ENCODE data around the gene NAT9. TPM values are rescaled to one million over a fixed set of nuclear protein-coding genes. Genes with fewer than 3 reads are reported as not detected.

Gene NAT9, protein sequence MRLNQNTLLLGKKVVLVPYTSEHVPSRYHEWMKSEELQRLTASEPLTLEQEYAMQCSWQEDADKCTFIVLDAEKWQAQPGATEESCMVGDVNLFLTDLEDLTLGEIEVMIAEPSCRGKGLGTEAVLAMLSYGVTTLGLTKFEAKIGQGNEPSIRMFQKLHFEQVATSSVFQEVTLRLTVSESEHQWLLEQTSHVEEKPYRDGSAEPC
- total RNA-seq, result 10 to 100 TPM; 60.0 to 70.3 TPM
- polyA plus RNA-seq, result 10 to 100 TPM; 11.9 to 19.1 TPM

DNA sequence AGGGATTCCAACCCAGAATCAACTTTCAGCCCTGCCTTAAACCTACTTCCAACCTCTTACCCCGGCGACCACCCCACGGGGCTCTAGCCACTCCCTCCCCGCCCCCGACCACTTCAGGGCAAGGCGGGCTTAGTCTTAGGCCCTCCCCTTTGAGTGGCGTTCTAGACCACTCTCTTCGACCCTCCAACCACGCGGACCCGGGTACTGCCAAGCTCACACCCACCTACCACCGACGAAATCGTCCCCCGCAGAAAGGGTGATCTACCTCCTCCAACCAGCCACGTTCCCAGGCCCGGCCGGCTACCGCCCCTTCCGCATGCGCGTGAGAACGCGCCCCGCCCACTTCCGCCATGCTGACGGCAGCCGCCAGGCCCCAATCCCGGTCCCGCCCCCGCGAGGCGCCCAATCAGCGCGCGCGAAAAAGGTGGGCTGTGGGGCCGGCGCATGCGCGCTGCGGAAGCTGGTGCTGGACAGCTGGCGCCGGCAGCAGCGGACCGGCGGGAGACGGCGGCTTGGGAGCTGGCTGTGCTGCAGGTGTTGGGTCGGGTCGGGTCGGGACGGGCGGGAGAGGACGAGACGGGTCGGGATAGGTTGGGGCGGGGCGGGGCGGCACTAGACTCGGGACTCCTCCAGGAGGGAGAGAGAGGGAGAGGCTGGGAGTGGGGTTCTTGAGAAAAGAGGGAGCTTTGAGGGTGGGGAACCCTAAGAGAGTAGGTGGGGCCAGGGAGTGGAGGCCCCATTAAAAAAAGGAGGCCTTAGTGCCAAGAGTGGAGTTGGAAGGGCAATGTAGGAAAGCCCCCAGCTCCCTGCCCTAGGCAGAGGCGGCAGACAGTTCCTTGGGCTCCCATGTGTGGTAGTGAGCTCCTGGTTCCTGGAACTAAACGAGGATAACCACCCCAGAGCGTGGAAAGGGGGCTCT is at the start of gene NAT9:
TSS of gene NAT9 (minus strand) at position 302 of the 919 bp plus-strand sequence. CDS start 647 bp downstream, outside the sequence.
- Mint-ChIP-seq H3K27ac (peak within 1 kb of the TSS; percentile 93 to 99 (median 97)), H3K9me3 (no peaks in the 10 kb centered on the region), H3K4me1 (peaks cover 45 to 83% (median 61%) of the 10 kb centered on the region in 4 donors), H3K27me3 (no peaks in the 10 kb centered on the region), H3K36me3 (peaks cover 11 to 43% of the 10 kb centered on the region in 2 donors), H3K4me3 (peak within 1 kb of the TSS; percentile 95 to 100 (median 99))
- peak; percentile 95 to 99 (median 97) for DNase-seq
- H3K4me1 ChIP-seq (ENCODE audit: insufficient read depth, low read length), result peaks cover 65% of the 10 kb centered on the region
- intact Hi-C loops (cut with micrococcal nuclease), result loop anchor here (1.0 kb wide), 1 partner anchor 28 kb away; the partner anchor contains the start of gene NHERF1
- H3K4me3 ChIP-seq (ENCODE audit: low read length in 2 of 2), result peak within 1 kb of the TSS; percentile 64 to 89
- H3K27me3 ChIP-seq (ENCODE audit: insufficient read depth, low read length), result no peaks in the 10 kb centered on the region
- ChIA-PET CTCF (ENCODE audit: partially characterized antibody) (interaction anchor here (0.6 to 13.9 kb wide), 10 partner anchors 13 to 406 kb away, joined by 3 to 181 read pairs (median 60); partner anchors contain the start of gene RAB37), POLR2A (ENCODE audit: partially characterized antibody) (interaction anchor here (0.6 to 17.0 kb wide), 10 partner anchors 9 to 495 kb away, joined by 3 to 489 read pairs (median 5); partner anchors contain the start of genes FDXR, MIF4GD, NHERF1 and RAB37)
- peaks cover 28% of the 10 kb centered on the region for H3K36me3 ChIP-seq (ENCODE audit: insufficient read depth, low read length)
- H3K9me3 ChIP-seq (ENCODE audit: control insufficient read depth in 1 of 2, low read length in 2 of 2), result no peaks in the 10 kb centered on the region
- peak within 1 kb of the TSS; percentile 77 for H3K27ac ChIP-seq (ENCODE audit: low read depth, low read length)

DNA sequence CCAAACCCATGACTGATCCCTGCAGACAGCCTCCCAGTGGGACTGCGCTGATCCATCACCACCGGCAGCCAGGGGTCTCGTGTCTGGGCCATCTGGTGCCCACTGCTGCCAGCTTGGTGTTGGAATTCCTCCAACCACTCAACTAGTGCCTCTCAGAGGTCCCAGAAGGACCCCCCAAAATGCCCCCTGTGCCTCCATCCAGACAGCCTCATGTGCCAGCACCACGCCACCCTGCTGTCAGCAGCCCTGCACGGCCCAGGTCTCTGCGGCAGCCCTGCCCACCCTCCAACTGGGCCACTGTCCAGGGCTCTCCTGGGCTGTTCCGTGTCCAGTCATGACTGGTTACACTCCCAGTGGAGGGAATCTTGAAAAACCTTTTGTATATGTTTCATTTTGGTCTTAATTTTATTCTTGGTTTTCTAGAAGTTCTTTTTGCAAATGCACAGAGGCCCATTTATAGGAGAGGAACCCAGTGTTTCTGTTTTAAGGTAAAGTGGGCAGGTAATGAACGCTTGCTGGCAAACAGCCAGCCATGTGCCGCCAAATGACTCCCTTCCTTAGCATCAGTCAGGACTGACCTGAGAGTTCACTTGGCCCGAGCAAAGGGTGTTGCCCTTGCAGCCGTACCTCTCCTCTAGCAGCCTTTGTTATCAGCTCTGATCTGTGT is 48.9 kb upstream of the NAT9 start:
- Mint-ChIP-seq H3K27me3 (no peaks in the 10 kb centered on the region), H3K9me3 (no peaks in the 10 kb centered on the region), H3K4me1 (no peaks in the 10 kb centered on the region), H3K27ac (no peak overlapping the region), H3K4me3 (no peak overlapping the region), H3K36me3 (peaks cover 19 to 31% of the 10 kb centered on the region in 2 donors)
- peak in 1 of 5 donors; percentile 15 for DNase-seq
- no peaks in the 10 kb centered on the region for H3K27me3 ChIP-seq (ENCODE audit: insufficient read depth, low read length)
- peaks cover 22% of the 10 kb centered on the region for H3K36me3 ChIP-seq (ENCODE audit: insufficient read depth, low read length)
- POLR2A ChIA-PET (ENCODE audit: partially characterized antibody), result no interaction called here
- intact Hi-C loops (cut with micrococcal nuclease), result no loop called here
- H3K9me3 ChIP-seq (ENCODE audit: control insufficient read depth in 1 of 2, low read length in 2 of 2), result no peaks in the 10 kb centered on the region
- H3K4me1 ChIP-seq (ENCODE audit: insufficient read depth, low read length), result no peaks in the 10 kb centered on the region
- CTCF ChIA-PET (ENCODE audit: partially characterized antibody), result interaction anchor here (1.1 kb wide), 1 partner anchor 185 kb away, joined by 3 read pairs; no protein-coding TSS in a partner anchor
- no peak overlapping the region for H3K27ac ChIP-seq (ENCODE audit: low read depth, low read length)
- H3K4me3 ChIP-seq (ENCODE audit: low read length in 2 of 2), result no peak overlapping the region

DNA sequence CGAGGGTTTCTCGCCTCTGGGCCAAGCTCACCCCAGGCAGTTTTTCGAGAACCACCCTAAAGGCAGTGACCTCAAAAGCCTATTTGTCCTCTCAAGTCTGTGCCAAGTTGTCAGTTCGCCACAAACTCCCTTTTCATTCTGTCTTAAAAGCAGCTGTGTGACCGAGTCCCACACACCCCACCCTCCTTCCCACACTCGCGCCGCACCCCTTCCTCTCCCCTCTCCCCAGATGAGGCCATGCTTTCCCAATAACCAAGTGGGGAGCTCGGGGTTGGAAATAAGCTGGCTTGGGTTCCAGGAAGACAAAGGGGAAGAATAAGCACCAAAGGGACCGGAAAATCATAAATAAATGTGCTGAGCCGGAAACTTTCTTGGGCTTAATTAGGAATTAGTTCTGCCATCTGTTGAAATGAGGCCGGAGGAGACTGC is 46.8 kb upstream of the NAT9 start:
- H3K9me3 ChIP-seq (ENCODE audit: control insufficient read depth in 1 of 2, low read length in 2 of 2), result no peaks in the 10 kb centered on the region
- no peaks in the 10 kb centered on the region for H3K27me3 ChIP-seq (ENCODE audit: insufficient read depth, low read length)
- CTCF ChIA-PET (ENCODE audit: partially characterized antibody), result no interaction called here
- H3K27ac Mint-ChIP-seq, result no peak overlapping the region
- H3K36me3 ChIP-seq (ENCODE audit: insufficient read depth, low read length), result peaks cover 26% of the 10 kb centered on the region
- POLR2A ChIA-PET (ENCODE audit: partially characterized antibody), result no interaction called here
- H3K36me3 Mint-ChIP-seq, result peaks cover 33 to 37% of the 10 kb centered on the region in 2 donors
- peak in 1 of 5 donors; percentile 14 for DNase-seq
- no peak overlapping the region for H3K27ac ChIP-seq (ENCODE audit: low read depth, low read length)
- H3K4me1 Mint-ChIP-seq, result no peaks in the 10 kb centered on the region
- intact Hi-C loops (cut with micrococcal nuclease), result no loop called here
- no peaks in the 10 kb centered on the region for H3K27me3 Mint-ChIP-seq
- no peak overlapping the region for H3K4me3 Mint-ChIP-seq
- H3K4me1 ChIP-seq (ENCODE audit: insufficient read depth, low read length), result no peaks in the 10 kb centered on the region
- H3K9me3 Mint-ChIP-seq, result no peaks in the 10 kb centered on the region
- H3K4me3 ChIP-seq (ENCODE audit: low read length in 2 of 2), result no peak overlapping the region

DNA sequence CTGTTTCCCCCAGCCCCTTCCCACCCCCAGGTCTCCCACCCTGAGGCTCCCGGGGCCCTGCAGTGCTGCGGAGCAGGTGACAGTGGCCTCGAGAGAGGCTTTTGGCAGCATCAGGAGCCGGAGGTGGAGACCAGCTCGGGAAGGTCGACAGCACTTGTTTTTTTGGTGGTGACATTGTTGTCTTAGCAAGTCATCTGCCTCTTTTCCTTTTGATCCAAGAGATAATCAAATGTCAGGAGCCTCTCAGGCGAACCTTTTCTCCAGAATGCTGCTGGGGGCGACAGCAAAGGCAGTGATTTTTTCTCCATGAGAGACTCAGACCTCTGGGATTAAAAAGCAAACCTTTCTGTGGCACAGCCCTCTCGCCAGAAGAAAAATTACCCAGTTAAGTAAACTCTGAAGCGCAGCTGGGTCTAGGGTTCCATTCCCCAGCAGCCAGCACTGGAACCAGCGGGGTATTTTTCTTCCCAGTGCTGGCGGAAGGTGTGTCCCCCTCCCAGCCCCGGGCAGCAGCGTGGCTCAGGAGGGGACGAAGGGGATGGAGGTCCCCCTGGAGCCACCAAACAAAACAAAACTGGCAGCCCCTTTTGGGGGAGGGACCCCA is 46.3 kb upstream of the NAT9 start:
- peaks cover 26% of the 10 kb centered on the region for H3K36me3 ChIP-seq (ENCODE audit: insufficient read depth, low read length)
- no peaks in the 10 kb centered on the region for H3K4me1 Mint-ChIP-seq
- no peak overlapping the region for H3K27ac ChIP-seq (ENCODE audit: low read depth, low read length)
- H3K9me3 Mint-ChIP-seq, result no peaks in the 10 kb centered on the region
- H3K4me3 Mint-ChIP-seq, result no peak overlapping the region
- H3K27me3 ChIP-seq (ENCODE audit: insufficient read depth, low read length), result no peaks in the 10 kb centered on the region
- H3K27ac Mint-ChIP-seq, result no peak overlapping the region
- no peak for DNase-seq
- no peaks in the 10 kb centered on the region for H3K27me3 Mint-ChIP-seq
- H3K4me3 ChIP-seq (ENCODE audit: low read length in 2 of 2), result no peak overlapping the region
- peaks cover 32 to 42% of the 10 kb centered on the region in 2 donors for H3K36me3 Mint-ChIP-seq
- POLR2A ChIA-PET (ENCODE audit: partially characterized antibody), result no interaction called here
- CTCF ChIA-PET (ENCODE audit: partially characterized antibody), result no interaction called here
- no peaks in the 10 kb centered on the region for H3K9me3 ChIP-seq (ENCODE audit: control insufficient read depth in 1 of 2, low read length in 2 of 2)
- no peaks in the 10 kb centered on the region for H3K4me1 ChIP-seq (ENCODE audit: insufficient read depth, low read length)
- intact Hi-C loops (cut with micrococcal nuclease), result no loop called here

DNA sequence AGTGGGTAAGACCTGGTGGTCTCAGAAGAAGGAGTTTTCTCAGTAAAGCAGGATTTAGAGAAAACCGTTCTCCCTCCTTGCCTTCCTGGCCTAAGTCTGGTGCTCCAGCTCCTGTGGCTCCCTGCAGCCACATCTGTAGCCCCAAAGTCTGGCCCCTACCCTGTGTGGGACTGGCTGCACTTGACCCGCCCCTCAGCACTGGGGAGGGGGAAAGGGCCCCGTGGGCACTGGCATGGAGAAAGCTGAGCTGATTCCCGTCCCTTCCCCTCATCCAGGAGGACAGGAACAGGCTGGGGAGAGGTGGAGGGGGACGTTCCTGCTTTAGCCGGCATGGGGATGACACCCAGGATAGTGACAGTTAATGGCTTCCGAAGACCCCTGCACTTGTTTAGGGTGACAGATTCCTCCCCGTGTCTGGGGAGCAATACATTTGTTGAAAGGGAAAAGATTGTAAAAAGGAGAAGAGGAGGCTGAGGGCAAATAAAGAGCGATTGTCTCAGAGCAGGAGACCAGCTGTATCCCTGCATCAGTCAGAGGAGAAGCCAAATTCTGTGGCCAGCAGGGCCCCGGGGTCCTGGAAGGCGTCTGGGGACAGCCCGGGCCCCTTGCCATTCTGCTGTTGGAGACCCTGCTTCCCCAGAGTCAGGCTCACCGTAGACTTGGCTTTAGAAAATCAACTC is 45.6 kb upstream of the NAT9 start:
- H3K4me1 Mint-ChIP-seq, result no peaks in the 10 kb centered on the region
- CTCF ChIA-PET (ENCODE audit: partially characterized antibody), result no interaction called here
- POLR2A ChIA-PET (ENCODE audit: partially characterized antibody), result no interaction called here
- H3K4me3 Mint-ChIP-seq, result no peak overlapping the region
- Histone ChIP-seq H3K4me3 (ENCODE audit: low read length in 2 of 2) (no peak overlapping the region), H3K9me3 (ENCODE audit: control insufficient read depth in 1 of 2, low read length in 2 of 2) (no peaks in the 10 kb centered on the region), H3K27me3 (ENCODE audit: insufficient read depth, low read length) (no peaks in the 10 kb centered on the region), H3K4me1 (ENCODE audit: insufficient read depth, low read length) (no peaks in the 10 kb centered on the region), H3K36me3 (ENCODE audit: insufficient read depth, low read length) (peaks cover 26% of the 10 kb centered on the region), H3K27ac (ENCODE audit: low read depth, low read length) (no peak overlapping the region)
- no peak overlapping the region for H3K27ac Mint-ChIP-seq
- H3K36me3 Mint-ChIP-seq, result peaks cover 36 to 45% of the 10 kb centered on the region in 2 donors
- intact Hi-C loops (cut with micrococcal nuclease), result no loop called here
- H3K27me3 Mint-ChIP-seq, result no peaks in the 10 kb centered on the region
- DNase-seq, result peak in 1 of 5 donors; percentile 7
- H3K9me3 Mint-ChIP-seq, result no peaks in the 10 kb centered on the region

DNA sequence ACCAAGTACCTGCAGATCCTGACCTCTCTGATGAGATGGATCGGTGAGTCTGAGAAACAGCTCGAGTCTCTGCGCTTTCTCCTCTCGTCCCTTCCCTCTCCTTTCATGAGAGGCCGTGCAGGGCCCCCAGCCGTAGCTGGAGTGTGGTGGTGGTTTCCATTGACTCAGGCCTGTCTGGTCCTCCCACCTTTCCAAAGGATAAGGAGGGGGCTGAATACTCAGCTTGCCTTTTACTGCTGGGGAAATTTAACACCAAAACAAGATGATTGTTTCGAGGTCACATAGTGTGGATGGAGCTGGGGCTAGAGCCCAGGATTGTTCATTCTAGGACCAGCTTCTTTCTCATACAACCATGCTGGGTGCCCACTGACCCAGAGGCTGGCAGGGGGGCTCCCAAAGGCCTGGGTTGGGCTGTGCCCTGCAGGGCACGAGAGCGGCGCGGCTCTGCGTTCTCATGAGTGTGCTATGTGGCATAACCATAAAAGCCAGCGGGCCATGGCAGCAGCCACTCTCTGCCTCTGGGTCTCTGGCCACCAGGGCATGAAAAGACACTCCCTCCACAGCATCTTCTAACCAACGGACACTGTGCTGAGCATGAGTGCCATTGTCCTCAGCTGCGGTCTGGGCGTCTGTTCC is 43.8 kb upstream of the NAT9 start:
- H3K9me3 Mint-ChIP-seq, result no peaks in the 10 kb centered on the region
- ChIA-PET POLR2A (ENCODE audit: partially characterized antibody) (no interaction called here), CTCF (ENCODE audit: partially characterized antibody) (interaction anchor here (1.2 kb wide), 1 partner anchor 29 kb away, joined by 4 read pairs; no protein-coding TSS in a partner anchor)
- no peak overlapping the region for H3K27ac Mint-ChIP-seq
- no peak overlapping the region for H3K27ac ChIP-seq (ENCODE audit: low read depth, low read length)
- no peaks in the 10 kb centered on the region for H3K27me3 ChIP-seq (ENCODE audit: insufficient read depth, low read length)
- intact Hi-C loops (cut with micrococcal nuclease), result no loop called here
- peaks cover 46 to 52% of the 10 kb centered on the region in 2 donors for H3K36me3 Mint-ChIP-seq
- no peaks in the 10 kb centered on the region for H3K27me3 Mint-ChIP-seq
- H3K9me3 ChIP-seq (ENCODE audit: control insufficient read depth in 1 of 2, low read length in 2 of 2), result no peaks in the 10 kb centered on the region
- no peak for DNase-seq
- peaks cover 0 to 2% (median 0%) of the 10 kb centered on the region in 4 donors for H3K4me1 Mint-ChIP-seq
- H3K4me3 ChIP-seq (ENCODE audit: low read length in 2 of 2), result no peak overlapping the region
- H3K36me3 ChIP-seq (ENCODE audit: insufficient read depth, low read length), result peaks cover 26% of the 10 kb centered on the region
- H3K4me1 ChIP-seq (ENCODE audit: insufficient read depth, low read length), result no peaks in the 10 kb centered on the region
- no peak overlapping the region for H3K4me3 Mint-ChIP-seq
